Activated naive CD4-positive, alpha-beta T cell treated with anti-CD3 and anti-CD28 coated beads, Interleukin-2, amount 10 ng/mL, durations not matched to agents 7 days and 5 days (primary cell): ENCODE results near the gene DLEC1.

Experiments used
- CTCF ChIA-PET: fragments of 350-600 bp; sonication (Branson Sonifier 250); formaldehyde crosslinking; loops from one replicate; lab custom pipeline; 2021; ENCODE audit warnings: antibody characterized with exemption; lab: Charles Lee
- DNase-seq: peaks from one replicate; pipeline ENCODE4 v3.0.0-alpha.2; 2020
- H3K27ac Mint-ChIP-seq: one replicate; pipeline ENCODE4 v1.8.0; 2021; ENCODE audit warnings: mild to moderate bottlenecking, moderate library complexity, mixed read lengths
- H3K27me3 Mint-ChIP-seq: one replicate; pipeline ENCODE4 v1.8.0; 2021; ENCODE audit warnings: mild to moderate bottlenecking, mixed read lengths
- H3K36me3 Mint-ChIP-seq: one replicate; pipeline ENCODE4 v1.8.0; 2021; ENCODE audit warnings: mixed read lengths
- H3K4me1 Mint-ChIP-seq: one replicate; pipeline ENCODE4 v1.8.0; 2021; ENCODE audit warnings: mixed read lengths
- H3K4me3 Mint-ChIP-seq: one replicate; pipeline ENCODE4 v1.8.0; 2021; ENCODE audit warnings: mild to moderate bottlenecking, moderate library complexity, mixed read lengths
- H3K9me3 Mint-ChIP-seq: one replicate; pipeline ENCODE4 v1.8.0; 2021; ENCODE audit warnings: mixed read lengths

Gene DLEC1

DNA sequence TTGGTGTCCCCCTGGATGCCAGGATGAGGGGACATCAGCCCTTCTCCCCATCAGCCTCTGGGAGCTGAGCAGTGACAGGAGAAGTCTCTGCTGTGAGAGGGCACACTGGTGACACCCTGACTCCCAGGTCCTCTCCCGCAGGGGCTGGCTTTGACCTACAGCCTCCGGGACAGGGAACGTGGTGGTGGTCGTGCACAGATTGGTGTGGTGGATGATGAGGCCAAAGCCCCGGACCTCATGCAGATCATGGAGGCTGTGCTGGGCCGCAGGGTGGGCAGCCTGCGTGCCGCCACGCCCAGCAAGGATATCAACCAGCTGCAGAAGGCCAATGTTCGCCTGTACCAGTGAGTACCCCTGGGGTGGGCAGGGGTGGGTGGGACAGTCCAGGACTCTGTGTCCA is 41.7 kb upstream of the DLEC1 start:
- Mint-ChIP-seq H3K4me1 (peaks cover 63% of the 10 kb centered on the region), H3K4me3 (no peak overlapping the region), H3K36me3 (peaks cover 34% of the 10 kb centered on the region), H3K27me3 (no peaks in the 10 kb centered on the region), H3K27ac (no peak overlapping the region), H3K9me3 (no peaks in the 10 kb centered on the region)
- peak; percentile 19 for DNase-seq
- CTCF ChIA-PET, result interaction anchor here (0.6 to 1.8 kb wide), 17 partner anchors 8 to 140 kb away, joined by 3 to 10 read pairs (median 4); partner anchors contain the start of gene ACAA1

GRCh38 chr3:37997791-37998370 is 41.1 kb upstream of the DLEC1 start:
- CTCF ChIA-PET, result interaction anchor here (0.9 to 1.8 kb wide), 4 partner anchors 7 to 139 kb away, joined by 3 to 10 read pairs (median 4); partner anchors contain the start of gene ACAA1
- Mint-ChIP-seq H3K4me1 (peaks cover 61% of the 10 kb centered on the region), H3K36me3 (peaks cover 34% of the 10 kb centered on the region), H3K9me3 (no peaks in the 10 kb centered on the region), H3K27ac (peak overlapping the region; percentile 93), H3K27me3 (no peaks in the 10 kb centered on the region), H3K4me3 (no peak overlapping the region)
- peak; percentile 20 for DNase-seq

GRCh38 chr3:37999836-38000235 is 39.2 kb upstream of the DLEC1 start:
- peaks cover 52% of the 10 kb centered on the region for H3K4me1 Mint-ChIP-seq
- DNase-seq, result peak; percentile 21
- no peaks in the 10 kb centered on the region for H3K9me3 Mint-ChIP-seq
- H3K27ac Mint-ChIP-seq, result peak overlapping the region; percentile 8
- CTCF ChIA-PET, result no interaction called here
- H3K27me3 Mint-ChIP-seq, result no peaks in the 10 kb centered on the region
- H3K36me3 Mint-ChIP-seq, result peaks cover 42% of the 10 kb centered on the region
- H3K4me3 Mint-ChIP-seq, result no peak overlapping the region

DNA sequence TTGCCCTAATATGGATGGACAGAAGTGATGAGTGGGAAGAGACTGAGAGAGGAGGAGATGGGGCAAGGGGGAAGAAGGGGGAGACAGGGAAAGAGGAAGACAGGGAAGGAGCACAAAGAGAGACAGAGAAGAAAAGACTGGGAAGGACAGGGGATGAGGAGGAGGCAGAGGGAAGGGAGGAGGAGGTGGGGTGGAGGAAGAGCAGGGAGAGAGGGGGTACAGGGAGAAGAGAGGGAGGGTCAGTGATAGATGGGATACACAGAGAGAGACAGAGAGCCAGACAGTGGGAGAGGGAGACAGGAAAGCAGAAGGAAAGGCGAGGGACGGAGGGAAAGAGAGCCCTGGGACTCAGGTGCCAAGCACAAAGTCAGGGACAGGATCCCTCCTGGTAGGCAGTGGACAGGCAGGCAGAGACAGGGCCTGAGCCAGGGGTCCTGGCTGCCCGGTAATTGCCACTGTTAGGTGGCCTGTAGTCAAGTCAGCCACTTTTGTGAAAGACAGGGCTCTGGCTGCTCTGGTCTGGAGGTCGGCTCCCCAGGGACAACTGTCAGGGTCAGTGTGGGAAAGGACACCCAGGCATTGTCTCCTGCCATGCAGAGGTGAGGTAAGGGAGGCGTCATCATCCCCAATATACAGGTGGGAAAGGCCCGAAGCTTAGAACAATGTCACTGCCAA is 38.6 kb upstream of the DLEC1 start:
- H3K27ac Mint-ChIP-seq, result no peak overlapping the region
- no peaks in the 10 kb centered on the region for H3K27me3 Mint-ChIP-seq
- no peaks in the 10 kb centered on the region for H3K9me3 Mint-ChIP-seq
- CTCF ChIA-PET, result interaction anchor here (0.7 to 5.1 kb wide), 4 partner anchors 27 to 118 kb away, joined by 3 to 60 read pairs (median 3); partner anchors contain the start of gene DLEC1
- DNase-seq, result no peak
- no peak overlapping the region for H3K4me3 Mint-ChIP-seq
- peaks cover 48% of the 10 kb centered on the region for H3K4me1 Mint-ChIP-seq
- H3K36me3 Mint-ChIP-seq, result peaks cover 43% of the 10 kb centered on the region

GRCh38 chr3:38000965-38001455 is 38.0 kb upstream of the DLEC1 start:
- H3K4me1 Mint-ChIP-seq, result peaks cover 41% of the 10 kb centered on the region
- no peak overlapping the region for H3K4me3 Mint-ChIP-seq
- no peaks in the 10 kb centered on the region for H3K9me3 Mint-ChIP-seq
- H3K27me3 Mint-ChIP-seq, result no peaks in the 10 kb centered on the region
- peaks cover 39% of the 10 kb centered on the region for H3K36me3 Mint-ChIP-seq
- DNase-seq, result peak; percentile 16
- no peak overlapping the region for H3K27ac Mint-ChIP-seq
- CTCF ChIA-PET, result interaction anchor here (0.7 to 5.1 kb wide), 6 partner anchors 27 to 145 kb away, joined by 3 to 60 read pairs (median 4); partner anchors contain the start of gene DLEC1

GRCh38 chr3:38001456-38002081 is 37.4 kb upstream of the DLEC1 start:
- Mint-ChIP-seq H3K27ac (no peak overlapping the region), H3K36me3 (peaks cover 34% of the 10 kb centered on the region), H3K4me1 (peaks cover 36% of the 10 kb centered on the region), H3K9me3 (no peaks in the 10 kb centered on the region), H3K4me3 (no peak overlapping the region), H3K27me3 (no peaks in the 10 kb centered on the region)
- CTCF ChIA-PET, result interaction anchor here (0.7 to 5.1 kb wide), 6 partner anchors 28 to 146 kb away, joined by 3 to 60 read pairs (median 4); partner anchors contain the start of gene DLEC1
- peak; percentile 29 for DNase-seq

- Mint-ChIP-seq H3K36me3 (peaks cover 29% of the 10 kb centered on the region), H3K27ac (no peak overlapping the region), H3K27me3 (no peaks in the 10 kb centered on the region), H3K4me3 (no peak overlapping the region), H3K9me3 (no peaks in the 10 kb centered on the region), H3K4me1 (peaks cover 29% of the 10 kb centered on the region)
- CTCF ChIA-PET, result interaction anchor here (1.0 to 5.1 kb wide), 3 partner anchors 29 to 147 kb away, joined by 4 to 60 read pairs (median 4); no protein-coding TSS in a partner anchor
- peak; percentile 18 for DNase-seq
These were observed 36.6 kb upstream of the DLEC1 start for GRCh38 chr3:38002291-38002876.

DNA sequence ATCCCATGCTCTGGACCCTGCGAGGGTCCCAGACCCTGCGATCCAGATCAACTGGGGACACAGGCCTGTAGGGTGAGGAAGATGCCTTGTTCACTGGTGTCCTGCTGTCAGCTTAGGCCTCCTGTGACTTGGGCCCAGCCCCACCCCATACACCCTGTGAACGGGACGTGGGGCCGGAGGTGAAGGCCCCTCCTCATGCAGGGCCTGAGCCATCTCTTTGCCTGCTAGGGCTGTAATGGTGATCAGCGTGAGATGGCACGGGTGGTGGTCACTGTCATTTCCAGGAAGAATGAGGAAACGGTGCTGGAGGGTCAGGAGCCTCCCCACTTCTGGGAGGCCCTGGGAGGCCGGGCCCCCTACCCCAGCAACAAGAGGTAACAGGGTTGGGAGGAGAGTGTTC is 36.1 kb upstream of the DLEC1 start:
- Mint-ChIP-seq H3K4me3 (no peak overlapping the region), H3K4me1 (peaks cover 27% of the 10 kb centered on the region), H3K27me3 (no peaks in the 10 kb centered on the region), H3K27ac (no peak overlapping the region), H3K36me3 (peaks cover 33% of the 10 kb centered on the region), H3K9me3 (no peaks in the 10 kb centered on the region)
- DNase-seq, result no peak
- CTCF ChIA-PET, result interaction anchor here (0.7 to 5.1 kb wide), 6 partner anchors 10 to 148 kb away, joined by 3 to 60 read pairs (median 6); no protein-coding TSS in a partner anchor

DNA sequence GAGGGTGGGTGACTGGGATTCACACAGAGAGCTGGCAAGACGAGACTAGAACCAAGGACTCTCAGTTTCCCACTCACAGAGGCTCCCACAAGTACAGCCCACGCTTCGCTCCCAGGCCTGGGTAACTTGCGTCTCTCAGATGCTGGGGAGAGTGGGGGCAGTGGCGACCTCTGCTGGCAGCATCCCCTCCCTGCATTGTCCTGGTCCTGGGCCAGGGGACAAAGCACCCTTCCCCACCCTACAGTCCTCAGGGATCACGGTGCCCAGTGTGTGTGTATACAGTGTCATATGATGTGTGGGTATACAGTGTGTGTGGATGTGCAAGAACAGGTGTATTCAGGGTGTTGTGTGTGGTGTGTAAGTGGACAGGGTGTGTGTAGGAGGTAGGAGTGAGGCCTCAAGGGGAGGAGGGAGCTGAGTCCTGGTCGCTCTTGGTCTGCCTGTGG is 35.6 kb upstream of the DLEC1 start:
- peak; percentile 74 for DNase-seq
- Mint-ChIP-seq H3K9me3 (no peaks in the 10 kb centered on the region), H3K27me3 (no peaks in the 10 kb centered on the region), H3K4me1 (peaks cover 22% of the 10 kb centered on the region), H3K4me3 (no peak overlapping the region), H3K27ac (no peak overlapping the region), H3K36me3 (peaks cover 35% of the 10 kb centered on the region)
- CTCF ChIA-PET, result interaction anchor here (0.6 to 5.1 kb wide), 14 partner anchors 9 to 340 kb away, joined by 3 to 60 read pairs (median 4); partner anchors contain the start of gene DLEC1

- Mint-ChIP-seq H3K27ac (no peak overlapping the region), H3K27me3 (no peaks in the 10 kb centered on the region), H3K9me3 (no peaks in the 10 kb centered on the region), H3K4me1 (peaks cover 18% of the 10 kb centered on the region), H3K4me3 (no peak overlapping the region), H3K36me3 (peaks cover 35% of the 10 kb centered on the region)
- CTCF ChIA-PET, result interaction anchor here (0.6 to 5.1 kb wide), 14 partner anchors 9 to 340 kb away, joined by 3 to 60 read pairs (median 4); partner anchors contain the start of gene DLEC1
- no peak for DNase-seq
These were observed 35.1 kb upstream of the DLEC1 start for GRCh38 chr3:38003817-38004414.

- Mint-ChIP-seq H3K9me3 (no peaks in the 10 kb centered on the region), H3K27ac (no peak overlapping the region), H3K36me3 (peaks cover 33% of the 10 kb centered on the region), H3K4me1 (peaks cover 12% of the 10 kb centered on the region), H3K4me3 (no peak overlapping the region), H3K27me3 (no peaks in the 10 kb centered on the region)
- CTCF ChIA-PET, result interaction anchor here (0.8 to 5.1 kb wide), 11 partner anchors 8 to 339 kb away, joined by 3 to 60 read pairs (median 5); partner anchors contain the start of gene DLEC1
- peak; percentile 75 for DNase-seq
These were observed 34.5 kb upstream of the DLEC1 start for GRCh38 chr3:38004415-38005075.

GRCh38 chr3:38005076-38006020 is 33.7 kb upstream of the DLEC1 start:
- no peaks in the 10 kb centered on the region for H3K27me3 Mint-ChIP-seq
- peaks cover 10% of the 10 kb centered on the region for H3K4me1 Mint-ChIP-seq
- no peak for DNase-seq
- H3K9me3 Mint-ChIP-seq, result no peaks in the 10 kb centered on the region
- H3K36me3 Mint-ChIP-seq, result peaks cover 28% of the 10 kb centered on the region
- no peak overlapping the region for H3K27ac Mint-ChIP-seq
- H3K4me3 Mint-ChIP-seq, result no peak overlapping the region
- CTCF ChIA-PET, result interaction anchor here (0.8 to 5.1 kb wide), 6 partner anchors 8 to 32 kb away, joined by 3 to 60 read pairs (median 7); no protein-coding TSS in a partner anchor
